Measurements from ENCODE around the gene ATP11A. TPM values are rescaled to one million over a fixed set of nuclear protein-coding genes. Genes with fewer than 3 reads are reported as not detected.
A peak's percentile ranks its signal among the peaks of the same experiment; 100 is the strongest.

ATP11A gene
- total and polyA plus RNA-seq, 7 donors = 3.9 to 48.6 (median 26.4) TPM

DNA sequence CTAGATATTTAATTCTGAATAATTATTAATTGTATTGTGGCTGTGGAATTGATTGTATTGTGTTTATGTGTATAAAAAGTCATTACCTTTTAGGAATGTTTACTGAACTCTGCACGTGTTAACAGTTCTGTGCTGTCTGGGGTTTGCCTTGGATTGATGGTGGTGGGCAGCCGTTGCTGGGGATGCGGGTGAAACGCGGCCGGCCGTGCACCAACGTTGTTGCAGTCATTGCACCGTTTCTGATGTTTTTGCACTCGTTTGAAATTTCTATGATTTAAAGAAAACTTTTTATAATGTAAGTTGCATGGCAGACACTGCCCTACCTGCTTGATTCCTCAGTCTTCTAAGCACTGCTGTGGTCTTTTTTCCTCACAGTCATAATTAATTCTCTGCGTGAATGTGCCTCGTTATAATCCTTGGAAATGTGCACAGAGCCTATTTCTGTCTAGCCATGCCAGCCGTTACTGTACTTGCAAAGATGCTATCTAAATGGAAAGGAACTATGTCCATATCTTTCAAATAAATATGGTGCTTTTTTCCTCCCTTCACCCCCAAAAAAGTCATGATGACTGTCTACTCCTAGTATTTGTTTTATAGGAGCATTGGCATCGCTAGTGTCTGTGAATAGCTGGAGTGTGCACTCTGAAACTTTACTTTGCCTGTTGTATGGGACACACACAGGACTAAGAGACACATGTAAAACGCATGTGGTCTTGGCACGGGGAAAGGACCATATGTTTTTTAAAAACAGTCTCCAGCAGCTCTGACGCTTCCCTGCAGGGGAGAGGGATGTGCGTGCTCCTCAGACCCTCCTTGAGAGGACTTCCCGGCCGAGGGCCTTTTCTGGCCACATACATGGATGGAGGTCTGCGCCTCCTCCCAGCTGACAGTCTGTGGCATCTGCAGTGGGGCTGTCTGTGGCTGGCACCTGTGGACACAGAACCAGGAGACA lies 238.5 kb downstream of the ATP11A start:
- Histone ChIP-seq H3K4me3 (no peak overlapping the region), H3K9me3 (no peaks in the 10 kb centered on the region), H3K27ac (no peak overlapping the region), H3K4me1 (no peaks in the 10 kb centered on the region), H3K36me3 (ENCODE audit: insufficient read depth in 1 of 2, low read depth in 1 of 2) (no peaks in the 10 kb centered on the region), H3K27me3 (ENCODE audit: insufficient read depth in 3 of 3, low read length in 2 of 3) (peaks cover 0 to 50% (median 8%) of the 10 kb centered on the region in 3 donors)
- TF ChIP-seq, protein P1, sequence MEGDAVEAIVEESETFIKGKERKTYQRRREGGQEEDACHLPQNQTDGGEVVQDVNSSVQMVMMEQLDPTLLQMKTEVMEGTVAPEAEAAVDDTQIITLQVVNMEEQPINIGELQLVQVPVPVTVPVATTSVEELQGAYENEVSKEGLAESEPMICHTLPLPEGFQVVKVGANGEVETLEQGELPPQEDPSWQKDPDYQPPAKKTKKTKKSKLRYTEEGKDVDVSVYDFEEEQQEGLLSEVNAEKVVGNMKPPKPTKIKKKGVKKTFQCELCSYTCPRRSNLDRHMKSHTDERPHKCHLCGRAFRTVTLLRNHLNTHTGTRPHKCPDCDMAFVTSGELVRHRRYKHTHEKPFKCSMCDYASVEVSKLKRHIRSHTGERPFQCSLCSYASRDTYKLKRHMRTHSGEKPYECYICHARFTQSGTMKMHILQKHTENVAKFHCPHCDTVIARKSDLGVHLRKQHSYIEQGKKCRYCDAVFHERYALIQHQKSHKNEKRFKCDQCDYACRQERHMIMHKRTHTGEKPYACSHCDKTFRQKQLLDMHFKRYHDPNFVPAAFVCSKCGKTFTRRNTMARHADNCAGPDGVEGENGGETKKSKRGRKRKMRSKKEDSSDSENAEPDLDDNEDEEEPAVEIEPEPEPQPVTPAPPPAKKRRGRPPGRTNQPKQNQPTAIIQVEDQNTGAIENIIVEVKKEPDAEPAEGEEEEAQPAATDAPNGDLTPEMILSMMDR (IDR thresholded peaks at IDR 0.05) = no peak
- ATAC-seq (no peak), DNase-seq (no peak)
- 60 to 64% (median 62%) methylated on average over 21 of the region's 21 CpGs for WGBS, 3 donors
- intact Hi-C loops (cut with DNase I) = no loop called here

DNA sequence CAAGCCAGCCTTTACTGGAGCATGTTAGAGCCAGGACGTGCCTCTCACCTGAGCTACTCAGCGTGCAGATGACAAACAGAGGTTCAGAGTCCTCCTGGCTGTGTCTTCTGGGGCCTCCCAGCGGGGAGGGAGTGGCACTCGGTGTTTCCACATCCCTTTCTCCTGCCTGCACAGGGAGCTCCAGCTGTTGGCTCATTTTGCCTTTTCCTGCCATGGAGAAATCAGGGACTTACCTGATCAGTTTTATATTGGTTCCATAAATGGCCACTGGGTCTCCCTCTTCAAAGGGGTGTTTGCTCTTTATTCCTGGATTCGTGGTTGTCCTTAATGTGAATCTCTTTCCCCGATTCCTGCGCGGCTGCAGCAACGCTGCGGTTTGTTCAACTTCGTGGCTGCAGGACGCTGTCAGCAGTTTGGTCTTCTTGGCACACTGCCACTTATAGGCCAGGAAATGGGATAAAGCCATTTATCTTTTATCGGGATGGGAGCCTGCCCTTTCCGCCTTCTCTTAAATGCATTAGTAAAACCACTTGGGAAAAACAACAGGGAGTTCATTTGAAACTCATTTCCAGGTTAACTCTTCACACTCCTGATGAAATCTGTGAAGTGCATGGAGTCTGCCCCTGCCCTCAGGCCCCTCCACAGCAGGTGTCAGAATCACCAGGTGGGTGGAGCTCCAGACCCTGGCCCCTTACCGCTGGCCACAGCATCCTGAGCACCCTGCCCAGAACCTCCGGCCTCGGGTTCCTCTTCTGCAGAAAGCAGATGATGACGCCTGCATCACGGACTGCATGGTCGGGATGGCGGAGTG lies 239.3 kb downstream of the ATP11A start:
- ATAC-seq = peak in 1 of 4 donors; percentile 29
- intact Hi-C loops (cut with DNase I) = no loop called here
- TF ChIP-seq, protein P1 (IDR thresholded peaks at IDR 0.05) = no peak
- H3K27me3 ChIP-seq (ENCODE audit: insufficient read depth in 3 of 3, low read length in 2 of 3) = peaks cover 0 to 42% (median 10%) of the 10 kb centered on the region in 3 donors
- no peak overlapping the region for H3K4me3 ChIP-seq
- H3K9me3 ChIP-seq = no peaks in the 10 kb centered on the region
- no peaks in the 10 kb centered on the region for H3K36me3 ChIP-seq (ENCODE audit: insufficient read depth in 1 of 2, low read depth in 1 of 2)
- no peak for DNase-seq
- no peaks in the 10 kb centered on the region for H3K4me1 ChIP-seq
- no peak overlapping the region for H3K27ac ChIP-seq
- 23 to 25% (median 24%) methylated on average over 21 of the region's 21 CpGs for WGBS, 3 donors

DNA sequence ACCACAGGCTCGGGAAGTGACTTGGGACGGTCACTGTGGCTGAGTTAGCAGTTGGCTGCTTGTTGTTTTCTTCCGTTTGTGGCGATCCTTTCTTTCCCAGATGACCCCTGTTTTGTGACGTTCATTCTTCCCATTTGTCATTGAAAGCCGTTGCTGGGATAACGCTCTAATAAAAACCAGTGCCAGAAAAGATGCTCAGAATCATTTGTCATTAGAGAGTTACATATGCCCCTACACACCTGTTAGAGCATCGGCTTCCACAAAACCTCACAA lies 239.9 kb downstream of the ATP11A start:
- Histone ChIP-seq H3K9me3 (no peaks in the 10 kb centered on the region), H3K4me3 (no peak overlapping the region), H3K36me3 (ENCODE audit: insufficient read depth in 1 of 2, low read depth in 1 of 2) (no peaks in the 10 kb centered on the region), H3K27me3 (ENCODE audit: insufficient read depth in 3 of 3, low read length in 2 of 3) (peaks cover 0 to 42% (median 10%) of the 10 kb centered on the region in 3 donors), H3K27ac (no peak overlapping the region), H3K4me1 (no peaks in the 10 kb centered on the region)
- TF ChIP-seq, protein P1 (IDR thresholded peaks at IDR 0.05) = no peak
- intact Hi-C loops (cut with DNase I) = no loop called here
- no peak for ATAC-seq
- WGBS, 3 donors = 40 to 46% (median 45%) methylated on average over 8 of the region's 8 CpGs
- no peak for DNase-seq

DNA sequence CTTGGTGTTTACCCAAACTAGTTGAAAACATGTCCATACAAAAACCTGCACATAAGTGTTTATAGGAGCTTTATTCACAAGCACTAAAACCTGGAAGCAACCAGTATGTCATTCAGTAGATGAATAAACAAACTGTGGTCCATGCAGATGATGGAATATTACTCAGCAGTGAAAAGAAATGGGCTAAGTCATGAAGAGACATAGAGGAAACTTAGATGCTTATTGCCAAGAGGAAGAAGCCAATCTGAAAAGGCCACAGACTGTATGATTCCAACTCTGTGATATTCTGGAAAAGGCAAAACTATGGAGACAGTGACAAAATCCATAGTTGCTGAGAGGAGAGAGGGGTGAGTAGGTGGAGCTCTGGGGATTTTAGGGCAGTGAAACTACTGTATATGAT lies 240.4 kb downstream of the ATP11A start:
- intact Hi-C loops (cut with DNase I) = no loop called here
- ATAC-seq = no peak
- TF ChIP-seq, protein P1 (IDR thresholded peaks at IDR 0.05) = no peak
- DNase-seq = no peak
- peaks cover 0 to 42% (median 10%) of the 10 kb centered on the region in 3 donors for H3K27me3 ChIP-seq (ENCODE audit: insufficient read depth in 3 of 3, low read length in 2 of 3)
- H3K36me3 ChIP-seq (ENCODE audit: insufficient read depth in 1 of 2, low read depth in 1 of 2) = no peaks in the 10 kb centered on the region
- H3K27ac ChIP-seq = no peak overlapping the region
- no peak overlapping the region for H3K4me3 ChIP-seq
- no peaks in the 10 kb centered on the region for H3K9me3 ChIP-seq
- no peaks in the 10 kb centered on the region for H3K4me1 ChIP-seq

Data from psoas muscle (tissue), 8 donors.